GM18870 (cell line): ENCODE results near the gene GATA3.

Experiments
- ATAC-seq: cut with Tn5 transposase; IDR thresholded peaks from one replicate; pipeline ENCODE4 v1.9.1; 2021; ENCODE audit warnings: moderate library complexity; ENCODE audit not compliant: unreplicated experiment

Gene GATA3

GRCh38 chr10:8063128-8063908, 8.8 kb downstream of the GATA3 start:
- ATAC-seq, result no peak

GRCh38 chr10:8063935-8064334, 9.4 kb downstream of the GATA3 start:
- no peak for ATAC-seq

GRCh38 chr10:8064436-8064835, 9.9 kb downstream of the GATA3 start:
- no peak for ATAC-seq

- no peak for ATAC-seq
These were observed 11.2 kb downstream of the GATA3 start for GRCh38 chr10:8065651-8066050.

GRCh38 chr10:8066124-8066523, 11.6 kb downstream of the GATA3 start:
- ATAC-seq, result no peak

GRCh38 chr10:8066797-8067196, 12.3 kb downstream of the GATA3 start:
- ATAC-seq, result no peak

- no peak for ATAC-seq
These were observed 14.6 kb downstream of the GATA3 start for GRCh38 chr10:8069108-8069507.

GRCh38 chr10:8069627-8070026, 15.1 kb downstream of the GATA3 start:
- ATAC-seq, result no peak

- no peak for ATAC-seq
These were observed 16.0 kb downstream of the GATA3 start for GRCh38 chr10:8070440-8070839.

GRCh38 chr10:8071006-8071405, 16.5 kb downstream of the GATA3 start:
- ATAC-seq, result no peak

- ATAC-seq, result no peak
These were observed 17.2 kb downstream of the GATA3 start for GRCh38 chr10:8071666-8072065.

GRCh38 chr10:8072211-8072610, 17.7 kb downstream of the GATA3 start:
- no peak for ATAC-seq

- no peak for ATAC-seq
These were observed 19.4 kb downstream of the GATA3 start for GRCh38 chr10:8073691-8074416.

- no peak for ATAC-seq
These were observed 20.4 kb downstream of the GATA3 start for GRCh38 chr10:8074881-8075280.

- no peak for ATAC-seq
These were observed 21.1 kb downstream of the GATA3 start for GRCh38 chr10:8075282-8076260.

- ATAC-seq, result no peak
These were observed 22.4 kb downstream of the GATA3 start for GRCh38 chr10:8076933-8077332.

GRCh38 chr10:8078027-8078426, 23.5 kb downstream of the GATA3 start:
- ATAC-seq, result no peak

GRCh38 chr10:8079126-8079525, 24.6 kb downstream of the GATA3 start:
- ATAC-seq, result no peak

- no peak for ATAC-seq
These were observed 30.3 kb downstream of the GATA3 start for GRCh38 chr10:8084799-8085198.

- ATAC-seq, result no peak
These were observed 30.8 kb downstream of the GATA3 start for GRCh38 chr10:8085251-8085650.

- ATAC-seq, result no peak
These were observed 31.8 kb downstream of the GATA3 start for GRCh38 chr10:8086315-8086714.
